ENCODE measurements around the gene MATCAP1. TPM values are rescaled to one million over a fixed set of nuclear protein-coding genes. Genes with fewer than 3 reads are reported as not detected.

MATCAP1 gene
- total and polyA plus RNA-seq, 11 donors = 4.1 to 21.6 (median 11.1) TPM

GRCh38 chr16:67174706-67175231 lies 9.0 kb downstream of the MATCAP1 start:
- intact Hi-C loops (cut with DNase I) = loop anchor here in 3 of 10 donors (5.0 to 10.0 kb wide), 2 partner anchors 60 to 73 kb away; partner anchors contain the start of genes FHOD1 (in 2 of the 3) and SLC9A5 (in 2 of the 3)
- Histone ChIP-seq H3K4me1 (peaks cover 5 to 64% (median 51%) of the 10 kb centered on the region in 12 donors), H3K27ac (peak overlapping the region in 11 of 12 donors; percentile 80 to 97 (median 92)), H3K27me3 (peaks cover 0 to 4% (median 0%) of the 10 kb centered on the region in 9 donors), H3K36me3 (peaks cover 0 to 13% (median 0%) of the 10 kb centered on the region in 9 donors), H3K4me3 (peak overlapping the region; percentile 4 to 65 (median 53)), H3K9me3 (no peaks in the 10 kb centered on the region)
- 46 to 63% (median 54%) methylated on average over 25 to 31 of the region's 31 CpGs for WGBS, 4 donors
- ATAC-seq (no peak), DNase-seq (no peak)
- TF ChIP-seq, protein P1, sequence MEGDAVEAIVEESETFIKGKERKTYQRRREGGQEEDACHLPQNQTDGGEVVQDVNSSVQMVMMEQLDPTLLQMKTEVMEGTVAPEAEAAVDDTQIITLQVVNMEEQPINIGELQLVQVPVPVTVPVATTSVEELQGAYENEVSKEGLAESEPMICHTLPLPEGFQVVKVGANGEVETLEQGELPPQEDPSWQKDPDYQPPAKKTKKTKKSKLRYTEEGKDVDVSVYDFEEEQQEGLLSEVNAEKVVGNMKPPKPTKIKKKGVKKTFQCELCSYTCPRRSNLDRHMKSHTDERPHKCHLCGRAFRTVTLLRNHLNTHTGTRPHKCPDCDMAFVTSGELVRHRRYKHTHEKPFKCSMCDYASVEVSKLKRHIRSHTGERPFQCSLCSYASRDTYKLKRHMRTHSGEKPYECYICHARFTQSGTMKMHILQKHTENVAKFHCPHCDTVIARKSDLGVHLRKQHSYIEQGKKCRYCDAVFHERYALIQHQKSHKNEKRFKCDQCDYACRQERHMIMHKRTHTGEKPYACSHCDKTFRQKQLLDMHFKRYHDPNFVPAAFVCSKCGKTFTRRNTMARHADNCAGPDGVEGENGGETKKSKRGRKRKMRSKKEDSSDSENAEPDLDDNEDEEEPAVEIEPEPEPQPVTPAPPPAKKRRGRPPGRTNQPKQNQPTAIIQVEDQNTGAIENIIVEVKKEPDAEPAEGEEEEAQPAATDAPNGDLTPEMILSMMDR (IDR thresholded peaks at IDR 0.05) = no peak
- TF ChIP-seq POLR2A (IDR thresholded peaks at IDR 0.05) = no peak

DNA sequence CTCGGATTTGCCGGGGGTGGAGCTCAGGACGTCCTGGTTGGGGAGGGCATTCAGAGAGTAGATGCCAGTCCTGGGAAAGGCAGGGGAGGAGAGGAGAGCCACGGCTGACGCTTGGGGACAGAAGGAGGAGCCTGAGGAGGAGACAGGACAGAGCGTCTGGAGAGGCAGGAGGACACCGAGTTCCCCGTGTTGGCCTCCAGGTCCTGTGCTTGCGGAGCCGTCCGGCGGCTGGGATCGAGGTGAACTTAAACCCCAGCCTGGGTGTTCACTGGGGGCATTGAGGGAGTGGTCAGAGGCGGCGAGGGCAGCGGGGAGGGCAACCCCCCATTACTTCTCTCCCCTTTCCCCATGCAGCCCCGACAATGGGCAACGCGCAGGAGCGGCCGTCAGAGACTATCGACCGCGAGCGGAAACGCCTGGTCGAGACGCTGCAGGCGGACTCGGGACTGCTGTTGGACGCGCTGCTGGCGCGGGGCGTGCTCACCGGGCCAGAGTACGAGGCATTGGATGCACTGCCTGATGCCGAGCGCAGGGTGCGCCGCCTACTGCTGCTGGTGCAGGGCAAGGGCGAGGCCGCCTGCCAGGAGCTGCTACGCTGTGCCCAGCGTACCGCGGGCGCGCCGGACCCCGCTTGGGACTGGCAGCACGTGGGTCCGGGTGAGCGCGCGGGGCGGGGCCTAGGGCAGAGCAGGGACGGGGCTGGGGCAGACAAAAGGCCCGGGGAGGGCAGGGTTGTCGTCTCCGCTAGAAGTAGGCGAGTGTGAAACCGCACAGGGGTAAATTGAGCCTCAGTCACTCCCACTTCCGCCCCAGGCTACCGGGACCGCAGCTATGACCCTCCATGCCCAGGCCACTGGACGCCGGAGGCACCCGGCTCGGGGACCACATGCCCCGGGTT lies 9.7 kb downstream of the MATCAP1 start:
- Histone ChIP-seq H3K27ac (peak overlapping the region; percentile 80 to 97 (median 92)), H3K9me3 (no peaks in the 10 kb centered on the region), H3K36me3 (peaks cover 0 to 13% (median 0%) of the 10 kb centered on the region in 9 donors), H3K4me1 (peaks cover 5 to 70% (median 58%) of the 10 kb centered on the region in 12 donors), H3K4me3 (peak overlapping the region; percentile 4 to 65 (median 53)), H3K27me3 (peaks cover 0 to 4% (median 0%) of the 10 kb centered on the region in 9 donors)
- 1 to 2% (median 1%) methylated on average over 13 to 71 of the region's 71 CpGs for WGBS, 4 donors
- intact Hi-C loops (cut with DNase I) = loop anchor here in 3 of 10 donors (5.0 to 10.0 kb wide), 2 partner anchors 59 to 73 kb away; partner anchors contain the start of genes FHOD1 (in 2 of the 3) and SLC9A5 (in 2 of the 3)
- ATAC-seq = peak; percentile 73 to 78 (median 77)
- TF ChIP-seq POLR2A (IDR thresholded peaks at IDR 0.05) = peak; percentile 22 to 75
- TF ChIP-seq, protein P1 (IDR thresholded peaks at IDR 0.05) = peak in 9 of 12 donors; percentile 11 to 50 (median 35)
- peak; percentile 85 to 95 (median 93) for DNase-seq

- no peaks in the 10 kb centered on the region for H3K9me3 ChIP-seq
- H3K27ac ChIP-seq = peak overlapping the region; percentile 80 to 97 (median 92)
- no peak for DNase-seq
- peaks cover 5 to 67% (median 53%) of the 10 kb centered on the region in 12 donors for H3K4me1 ChIP-seq
- peak overlapping the region in 10 of 12 donors; percentile 29 to 65 (median 54) for H3K4me3 ChIP-seq
- peaks cover 0 to 13% (median 0%) of the 10 kb centered on the region in 9 donors for H3K36me3 ChIP-seq
- peaks cover 0 to 9% (median 0%) of the 10 kb centered on the region in 9 donors for H3K27me3 ChIP-seq
- ATAC-seq = no peak
- intact Hi-C loops (cut with DNase I) = loop anchor here in 3 of 10 donors (5.0 to 10.0 kb wide), 2 partner anchors 59 to 74 kb away; partner anchors contain the start of genes FHOD1 (in 2 of the 3) and SLC9A5 (in 2 of the 3)
- TF ChIP-seq, protein P1 (IDR thresholded peaks at IDR 0.05) = no peak
- TF ChIP-seq POLR2A (IDR thresholded peaks at IDR 0.05) = no peak
- WGBS, 4 donors = 92 to 98% (median 94%) methylated on average over 1 of the region's 1 CpG
These were observed 10.4 kb downstream of the MATCAP1 start for GRCh38 chr16:67173323-67173722.

Measured in heart left ventricle (tissue), 16 donors.